DOHH2 (cell line): ENCODE results near the gene FASTK.

Source experiments
- CTCF ChIP-seq: fragments of 200-600 bp; sonication (generic); IDR thresholded peaks from one replicate; pipeline ENCODE4 v1.5.1; 2014; ENCODE audit warnings: antibody characterized with exemption, mild to moderate bottlenecking, low read depth, low read length; ENCODE audit not compliant: poor library complexity, severe bottlenecking
- EZH2phosphoT487 ChIP-seq: fragments of 200-600 bp; sonication (generic); IDR thresholded peaks from 2 replicates; pipeline ENCODE4 v1.6.1; 2017; ENCODE audit warnings: borderline replicate concordance, mild to moderate bottlenecking, antibody characterized with exemption, low read length, moderate library complexity, mixed read lengths

- TF ChIP-seq CTCF (no peak), EZH2phosphoT487 (no peak)
Measured at GRCh38 chr7:151099486-151100211, 19.0 kb upstream of the FASTK start.
